ENCODE data around the gene SAT1. TPM values are rescaled to one million over a fixed set of nuclear protein-coding genes. Genes with fewer than 3 reads are reported as not detected.
A peak's percentile ranks its signal among the peaks of the same experiment; 100 is the strongest.

Gene SAT1
- total and polyA plus RNA-seq, 10 of the 15 experiments (the other 5 are each of a cell fraction or from before 2014, with no cell fraction given) = 42.2 to 234 (median 60.4) TPM

GRCh38 chrX:23782863-23783588 is at the start of gene SAT1 (continued):
- TF ChIP-seq STAT1 (conservative IDR thresholded peaks at IDR 0.05) (no peak), NRF1 (conservative IDR thresholded peaks at IDR 0.05; ENCODE audit: low read depth, low read length) (no peak), NFXL1 (IDR thresholded peaks at IDR 0.05; ENCODE audit: borderline replicate concordance) (no peak), YBX1 (IDR thresholded peaks at IDR 0.05) (no peak), SP1 (IDR thresholded peaks at IDR 0.05; ENCODE audit: low read depth, low read length) (no peak), IRF4 (IDR thresholded peaks at IDR 0.05; ENCODE audit: low read depth, low read length) (0 out of 2 replicates have a peak, but pooled peaks have one; percentile 28), FOS (IDR thresholded peaks at IDR 0.05; ENCODE audit: borderline replicate concordance, extremely low read depth, insufficient read length) (no peak), NKRF (conservative IDR thresholded peaks at IDR 0.05) (no peak; the same call in 1 of the 2 replicates), YY1 (IDR thresholded peaks at IDR 0.05; ENCODE audit: low read depth, low read length) (peak; percentile 67), MTA3 (IDR thresholded peaks at IDR 0.05; ENCODE audit: borderline replicate concordance, low read length) (no peak), POU2F2 (IDR thresholded peaks at IDR 0.05; ENCODE audit: borderline replicate concordance, low read depth, low read length) (peak; percentile 96), NR2F1 (conservative IDR thresholded peaks at IDR 0.05) (peak; percentile 58; the same call in 1 of the 2 replicates), RB1 (IDR thresholded peaks at IDR 0.05; ENCODE audit: borderline replicate concordance) (no peak; the same call in 1 of the 2 replicates), SMAD5 (IDR thresholded peaks at IDR 0.05; ENCODE audit: low read depth) (peak; percentile 96), CUX1 (IDR thresholded peaks at IDR 0.05; ENCODE audit: insufficient replicate concordance, low read depth, low read length) (no peak), DPF2 (IDR thresholded peaks at IDR 0.05) (0 out of 2 replicates have a peak, but pooled peaks have one; percentile 33), HSF1 (IDR thresholded peaks at IDR 0.05; ENCODE audit: low read depth, low read length) (no peak), TAF1 (IDR thresholded peaks at IDR 0.05; ENCODE audit: borderline replicate concordance, low read depth, low read length) (peak; percentile 92), CBX3 (IDR thresholded peaks at IDR 0.05; ENCODE audit: borderline replicate concordance, low read depth) (no peak)
